HAP-1 (cell line): ENCODE measurements around the gene ADTRP.
"Not testable (repeated sequence)": the region's sequence is repeated elsewhere in the genome, so short reads cannot be mapped to it uniquely, and the experiment has no call there.

Source experiments
- DNase-seq, 2 experiments: peaks; one replicate each; pipeline ENCODE4 v3.0.0-alpha.2; 2016 to 2020; ENCODE audit warnings: low spot score in 2 of 2
- H3K27me3 ChIP-seq: fragments of 250-450 bp; sonication (Bioruptor Pico); 2 replicates; pipeline ENCODE4 v1.5.1; 2020; ENCODE audit warnings: low read depth, mild to moderate bottlenecking, moderate library complexity
- H3K36me3 ChIP-seq: fragments of 250-450 bp; sonication (Bioruptor Pico); replicated peaks from 2 replicates; pipeline ENCODE4 v1.5.1; 2020; ENCODE audit warnings: mild to moderate bottlenecking
- H3K4me1 ChIP-seq: fragments of 250-450 bp; sonication (Bioruptor Pico); 2 replicates; pipeline ENCODE4 v1.5.1; 2020; ENCODE audit warnings: mild to moderate bottlenecking
- H3K4me3 ChIP-seq: fragments of 250-450 bp; sonication (Bioruptor Pico); 2 replicates; pipeline ENCODE4 v1.5.1; 2020; ENCODE audit warnings: mild to moderate bottlenecking, moderate library complexity
- H3K9me3 ChIP-seq: fragments of 250-450 bp; sonication (Bioruptor Pico); 2 replicates; pipeline ENCODE4 v1.5.1; 2020; ENCODE audit warnings: mild to moderate bottlenecking, moderate library complexity
- in situ Hi-C: fragments of 300-500 bp; cut with MboI; formaldehyde crosslinking; loops from 3 replicates; pipeline ENCODE4 v1.14.3; 2020; ENCODE audit warnings: low sequenced_read_pairs, inconsistent platforms, mixed read lengths

ADTRP gene

GRCh38 chr6:11689400-11689799 lies 89.2 kb downstream of the ADTRP start:
- H3K4me3 ChIP-seq, H3K36me3 ChIP-seq, in situ Hi-C loops, DNase-seq, H3K9me3 ChIP-seq, H3K27me3 ChIP-seq, H3K4me1 ChIP-seq: not testable (repeated sequence)

DNA sequence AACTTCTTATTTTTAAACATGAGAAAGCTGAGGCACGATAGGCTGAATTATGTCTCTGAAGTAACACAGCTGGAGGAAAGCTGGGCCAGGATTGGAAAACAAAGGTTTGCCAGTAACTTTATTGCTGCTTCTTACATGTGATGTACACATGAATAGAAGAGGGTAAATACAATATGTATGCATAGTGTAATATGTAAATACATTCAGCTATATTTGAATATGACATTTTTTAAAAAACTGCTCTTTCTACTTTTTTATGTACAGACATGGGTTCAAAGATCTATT lies 90.2 kb downstream of the ADTRP start:
- H3K9me3 ChIP-seq: no peaks in the 10 kb centered on the region

GRCh38 chr6:11685481-11686093 lies 93.0 kb downstream of the ADTRP start:
- no peaks in the 10 kb centered on the region for H3K36me3 ChIP-seq
- DNase-seq: no peak
- no peaks in the 10 kb centered on the region for H3K9me3 ChIP-seq
- no peaks in the 10 kb centered on the region for H3K27me3 ChIP-seq
- in situ Hi-C loops: no loop called here
- no peaks in the 10 kb centered on the region for H3K4me1 ChIP-seq
- no peak overlapping the region for H3K4me3 ChIP-seq

More for the DNA sequence above, 90.2 kb downstream of the ADTRP start:
- no peaks in the 10 kb centered on the region for H3K4me1 ChIP-seq
- no peaks in the 10 kb centered on the region for H3K36me3 ChIP-seq
- DNase-seq: no peak
- in situ Hi-C loops: no loop called here
- no peaks in the 10 kb centered on the region for H3K27me3 ChIP-seq
- no peak overlapping the region for H3K4me3 ChIP-seq

DNA sequence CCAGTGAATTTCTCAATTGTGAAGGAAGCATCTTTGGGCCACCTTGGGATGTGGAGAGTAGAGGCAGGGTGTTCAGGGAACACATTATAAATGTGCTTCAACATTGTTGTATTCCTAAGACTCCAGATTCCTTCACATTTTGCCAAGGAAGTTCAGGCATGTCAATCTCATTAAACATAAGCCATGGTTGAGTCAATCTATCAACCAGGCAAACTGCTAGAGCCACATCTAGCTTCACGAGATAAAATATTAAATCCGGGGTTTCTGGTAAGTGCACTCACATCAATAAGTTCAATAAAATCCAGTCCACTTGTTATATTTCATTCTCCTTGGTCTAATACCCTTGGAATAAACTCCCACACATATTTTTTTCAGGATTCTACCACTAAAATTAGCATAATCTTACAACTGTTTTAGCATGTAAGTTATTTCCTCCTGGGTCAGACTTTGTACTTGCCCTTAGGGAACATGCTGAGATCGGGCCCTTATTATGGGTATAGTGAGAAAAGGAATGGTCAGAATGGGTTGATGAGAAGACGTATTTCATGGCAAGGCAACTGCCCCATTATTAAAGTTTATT lies 93.6 kb downstream of the ADTRP start:
- Histone ChIP-seq H3K9me3 (no peaks in the 10 kb centered on the region), H3K36me3 (no peaks in the 10 kb centered on the region), H3K27me3 (no peaks in the 10 kb centered on the region), H3K4me1 (no peaks in the 10 kb centered on the region), H3K4me3 (no peak overlapping the region)
- in situ Hi-C loops: no loop called here
- no peak for DNase-seq

GRCh38 chr6:11683871-11684270 lies 94.7 kb downstream of the ADTRP start:
- no peak overlapping the region for H3K4me3 ChIP-seq
- DNase-seq: no peak
- no peaks in the 10 kb centered on the region for H3K27me3 ChIP-seq
- H3K4me1 ChIP-seq: no peaks in the 10 kb centered on the region
- in situ Hi-C loops: no loop called here
- H3K9me3 ChIP-seq: no peaks in the 10 kb centered on the region
- H3K36me3 ChIP-seq: no peaks in the 10 kb centered on the region

DNA sequence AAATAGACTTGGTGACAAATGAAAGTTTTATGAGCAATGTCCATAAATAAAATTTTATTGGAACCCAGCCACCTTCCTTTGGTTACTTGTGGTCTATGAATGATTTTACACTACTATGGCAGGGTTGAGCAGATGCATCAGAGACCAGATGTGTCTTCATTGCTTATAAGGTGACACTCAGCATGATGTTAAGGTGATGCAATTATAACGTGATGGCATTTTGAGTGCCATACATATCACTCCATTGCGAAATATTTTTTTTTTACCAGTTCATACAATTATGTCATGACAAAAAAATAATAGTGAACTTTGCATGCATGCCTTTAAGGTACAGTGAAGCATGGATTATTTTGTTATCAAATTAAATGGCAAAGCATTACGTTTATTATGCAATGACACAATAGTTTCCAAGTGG lies 96.0 kb downstream of the ADTRP start:
- no peaks in the 10 kb centered on the region for H3K27me3 ChIP-seq
- in situ Hi-C loops: no loop called here
- H3K36me3 ChIP-seq: no peaks in the 10 kb centered on the region
- H3K4me1 ChIP-seq: no peaks in the 10 kb centered on the region
- no peak overlapping the region for H3K4me3 ChIP-seq
- no peak for DNase-seq
- no peaks in the 10 kb centered on the region for H3K9me3 ChIP-seq

- Histone ChIP-seq H3K27me3 (no peaks in the 10 kb centered on the region), H3K36me3 (no peaks in the 10 kb centered on the region), H3K4me3 (no peak overlapping the region), H3K9me3 (no peaks in the 10 kb centered on the region; the same call in 1 of the 2 replicates), H3K4me1 (no peaks in the 10 kb centered on the region)
- in situ Hi-C loops: no loop called here
- no peak for DNase-seq
Measured at GRCh38 chr6:11681770-11682169, 96.8 kb downstream of the ADTRP start.

DNA sequence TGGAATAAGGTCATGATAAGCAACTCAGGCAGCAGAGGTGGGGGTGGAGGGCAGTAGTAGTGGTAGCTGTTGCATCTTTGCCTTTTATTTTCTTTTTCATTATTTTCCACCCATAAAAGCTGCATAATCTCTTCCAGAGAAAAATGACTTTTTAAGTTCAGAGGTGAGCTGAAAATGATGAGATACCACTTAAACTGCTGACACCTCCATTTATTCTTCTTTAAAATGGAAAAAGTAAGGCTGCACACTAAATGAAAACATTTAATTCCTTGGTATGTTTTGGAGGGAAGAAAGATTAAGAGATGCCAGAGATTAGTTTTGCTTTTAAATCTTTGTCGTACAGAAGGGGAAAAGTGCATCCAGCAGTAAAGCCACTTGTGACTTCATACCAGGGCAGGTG lies 97.2 kb downstream of the ADTRP start:
- in situ Hi-C loops: no loop called here
- no peaks in the 10 kb centered on the region for H3K4me1 ChIP-seq
- no peak for DNase-seq
- H3K4me3 ChIP-seq: no peak overlapping the region
- no peaks in the 10 kb centered on the region for H3K27me3 ChIP-seq
- no peaks in the 10 kb centered on the region; the same call in 1 of the 2 replicates for H3K9me3 ChIP-seq
- H3K36me3 ChIP-seq: no peaks in the 10 kb centered on the region

DNA sequence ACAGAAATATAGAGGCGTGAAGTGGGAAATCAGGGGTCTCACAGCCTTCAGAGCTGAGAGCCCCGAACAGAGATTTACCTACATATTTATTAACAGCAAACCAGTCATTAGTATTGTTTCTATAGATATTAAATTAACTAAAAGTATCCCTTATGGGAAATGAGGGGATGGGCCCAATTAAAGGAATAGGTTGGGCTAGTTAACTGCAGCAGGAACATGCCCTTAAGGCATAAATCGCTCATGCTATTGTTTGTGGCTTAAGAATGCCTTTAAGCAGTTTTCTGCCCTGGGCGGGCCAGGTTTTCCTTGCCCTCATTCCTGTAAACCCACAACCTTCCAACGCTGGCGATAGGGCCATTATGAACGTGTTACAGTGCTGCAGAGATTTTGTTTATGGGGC lies 98.1 kb downstream of the ADTRP start:
- DNase-seq, H3K27me3 ChIP-seq, H3K4me1 ChIP-seq, H3K4me3 ChIP-seq, H3K9me3 ChIP-seq, H3K36me3 ChIP-seq, in situ Hi-C loops: not testable (repeated sequence)

GRCh38 chr6:11679099-11679498 lies 99.5 kb downstream of the ADTRP start:
- H3K36me3 ChIP-seq: no peaks in the 10 kb centered on the region
- no peaks in the 10 kb centered on the region for H3K4me1 ChIP-seq
- no peaks in the 10 kb centered on the region for H3K27me3 ChIP-seq
- H3K9me3 ChIP-seq: no peaks in the 10 kb centered on the region; the same call in 1 of the 2 replicates
- in situ Hi-C loops: no loop called here
- DNase-seq: no peak
- no peak overlapping the region for H3K4me3 ChIP-seq

- in situ Hi-C loops: no loop called here
- H3K27me3 ChIP-seq: no peaks in the 10 kb centered on the region
Measured at GRCh38 chr6:11675601-11676000, 103.0 kb downstream of the ADTRP start.

DNA sequence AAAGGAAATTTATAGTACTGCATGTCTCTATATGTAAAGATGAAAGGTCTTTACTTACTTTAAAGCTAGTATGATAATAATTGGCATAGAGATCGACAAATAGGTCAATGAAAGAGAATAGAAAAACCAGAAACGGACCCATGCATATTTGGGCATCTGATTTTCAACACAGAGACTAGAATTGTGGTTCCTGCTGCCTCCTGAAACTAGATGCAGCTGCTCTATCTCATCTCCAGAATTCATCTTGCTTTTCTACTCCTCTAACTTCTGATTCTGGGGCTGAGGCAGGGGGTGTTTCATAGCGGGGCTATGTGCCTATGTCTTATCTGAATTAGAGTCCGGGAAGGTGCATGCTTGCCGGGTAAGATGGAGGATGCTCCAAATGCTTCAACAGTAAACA lies 105.9 kb downstream of the ADTRP start:
- no peak for DNase-seq
- Histone ChIP-seq H3K27me3 (0 out of 2 replicates have a peak, but pooled peaks cover 1% of the 10 kb centered on the region), H3K4me3 (no peak overlapping the region), H3K36me3 (no peaks in the 10 kb centered on the region), H3K4me1 (no peaks in the 10 kb centered on the region), H3K9me3 (no peaks in the 10 kb centered on the region; the same call in 1 of the 2 replicates)
- in situ Hi-C loops: no loop called here

More at GRCh38 chr6:11675601-11676000, 103.0 kb downstream of the ADTRP start:
- Histone ChIP-seq H3K36me3 (no peaks in the 10 kb centered on the region), H3K4me3 (no peak overlapping the region), H3K4me1 (no peaks in the 10 kb centered on the region), H3K9me3 (no peaks in the 10 kb centered on the region; the same call in 1 of the 2 replicates)
- peak in 1 of 2 experiments; percentile 4 for DNase-seq

- DNase-seq: no peak
- Histone ChIP-seq H3K4me1 (no peaks in the 10 kb centered on the region), H3K36me3 (no peaks in the 10 kb centered on the region), H3K4me3 (no peak overlapping the region), H3K9me3 (no peaks in the 10 kb centered on the region; the same call in 1 of the 2 replicates), H3K27me3 (0 out of 2 replicates have a peak, but pooled peaks cover 2% of the 10 kb centered on the region)
- in situ Hi-C loops: no loop called here
Measured at GRCh38 chr6:11672256-11672655, 106.3 kb downstream of the ADTRP start.

DNA sequence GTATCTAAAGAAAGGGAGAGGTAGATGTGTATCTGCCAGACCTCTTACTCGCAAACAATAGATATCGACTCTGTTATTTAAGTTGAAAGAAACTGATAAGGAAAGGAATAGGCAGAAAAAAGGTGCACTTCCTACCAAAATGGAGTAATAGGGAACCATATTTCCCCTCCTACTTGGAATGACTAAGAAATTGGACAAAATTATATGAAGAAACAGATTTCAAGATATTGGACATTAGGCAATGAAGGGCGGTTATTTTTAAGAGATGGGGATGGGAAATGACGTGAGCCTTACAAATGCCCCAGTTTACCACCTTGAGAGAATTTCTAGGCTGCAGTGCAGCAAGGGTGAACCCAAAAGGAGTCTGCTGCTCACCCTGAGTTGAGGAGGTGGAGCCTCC lies 108.9 kb downstream of the ADTRP start:
- Histone ChIP-seq H3K27me3 (0 out of 2 replicates have a peak, but pooled peaks cover 2% of the 10 kb centered on the region), H3K4me3 (no peak overlapping the region), H3K36me3 (no peaks in the 10 kb centered on the region), H3K4me1 (no peaks in the 10 kb centered on the region), H3K9me3 (no peaks in the 10 kb centered on the region)
- DNase-seq: no peak
- in situ Hi-C loops: no loop called here

DNA sequence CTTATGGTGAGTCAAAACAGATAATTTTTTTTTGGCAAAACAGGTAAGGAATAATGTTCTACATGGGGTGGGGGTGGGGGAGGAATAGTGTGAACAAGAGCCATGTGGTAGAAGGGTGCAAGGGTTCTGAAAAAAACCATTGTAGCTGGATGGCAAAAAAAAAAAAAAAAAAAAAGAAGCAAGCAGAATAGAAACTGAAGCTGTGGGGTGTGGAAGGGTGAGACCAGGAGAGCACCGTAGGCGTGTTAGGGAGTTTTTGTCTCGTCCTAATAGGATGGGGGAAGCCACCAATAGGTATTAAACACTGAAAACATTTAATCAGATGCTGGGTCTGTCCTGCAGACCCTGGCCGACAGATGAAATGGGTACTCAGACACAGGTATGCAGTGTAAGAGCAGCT lies 110.1 kb downstream of the ADTRP start:
- H3K27me3 ChIP-seq: 0 out of 2 replicates have a peak, but pooled peaks cover 2% of the 10 kb centered on the region
- no peak for DNase-seq
- in situ Hi-C loops: no loop called here

More for the DNA sequence above, 110.1 kb downstream of the ADTRP start:
- Histone ChIP-seq H3K36me3 (no peaks in the 10 kb centered on the region), H3K4me1 (no peaks in the 10 kb centered on the region), H3K9me3 (no peaks in the 10 kb centered on the region), H3K4me3 (no peak overlapping the region)
